ENCODE data around the gene CA6. TPM values are rescaled to one million over a fixed set of nuclear protein-coding genes. Genes with fewer than 3 reads are reported as not detected.
A peak's percentile ranks its signal among the peaks of the same experiment; 100 is the strongest.
"Not testable (repeated sequence)": the region's sequence is repeated elsewhere in the genome, so short reads cannot be mapped to it uniquely, and the experiment has no call there.

The CA6 gene
- total RNA-seq = under 1 TPM in 1 of 2 experiments, not detected in 1; 0.27 TPM

DNA sequence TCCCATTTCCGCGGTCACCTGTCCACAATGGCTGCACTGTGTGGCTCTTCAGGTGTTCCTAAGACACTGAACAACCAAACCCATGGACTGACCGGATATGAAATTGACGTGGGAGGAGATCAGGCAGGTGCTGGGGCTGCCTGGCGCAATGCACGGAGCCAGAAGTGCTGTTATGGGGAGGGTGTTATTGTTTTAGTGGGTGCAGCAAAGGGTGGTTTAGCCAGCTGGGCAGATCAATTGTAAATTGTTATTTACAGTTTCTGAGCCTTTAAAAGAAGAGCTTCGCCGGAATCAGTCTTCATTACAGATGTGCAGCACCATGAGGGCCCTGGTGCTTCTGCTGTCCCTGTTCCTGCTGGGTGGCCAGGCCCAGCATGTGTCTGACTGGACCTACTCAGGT, at the start of gene CA6:
TSS of gene CA6 (plus strand) at position 301 of the 400 bp plus-strand sequence. CDS start at position 320, 19 bp downstream.
- H3K4me1 Mint-ChIP-seq = peaks cover 26% of the 10 kb centered on the region
- H3K36me3 Mint-ChIP-seq (ENCODE audit: low read depth) = peaks cover 2% of the 10 kb centered on the region
- no peak for DNase-seq
- ChIA-PET POLR2A (interaction anchor here (0.6 kb wide), 1 partner anchor 88 kb away, joined by 3 read pairs; no protein-coding TSS in a partner anchor), CTCF (interaction anchor here (0.8 kb wide), 1 partner anchor 177 kb away, joined by 3 read pairs; no protein-coding TSS in a partner anchor)
- H3K9me3 Mint-ChIP-seq (ENCODE audit: low read depth) = no peaks in the 10 kb centered on the region
- no peaks in the 10 kb centered on the region for H3K27me3 Mint-ChIP-seq
- peak within 1 kb of the TSS; percentile 89 for H3K27ac Mint-ChIP-seq
- intact Hi-C loops (cut with DNase I, micrococcal nuclease) = no loop called here
- H3K4me3 Mint-ChIP-seq = no peak within 1 kb of the TSS
- no peak for ATAC-seq

DNA sequence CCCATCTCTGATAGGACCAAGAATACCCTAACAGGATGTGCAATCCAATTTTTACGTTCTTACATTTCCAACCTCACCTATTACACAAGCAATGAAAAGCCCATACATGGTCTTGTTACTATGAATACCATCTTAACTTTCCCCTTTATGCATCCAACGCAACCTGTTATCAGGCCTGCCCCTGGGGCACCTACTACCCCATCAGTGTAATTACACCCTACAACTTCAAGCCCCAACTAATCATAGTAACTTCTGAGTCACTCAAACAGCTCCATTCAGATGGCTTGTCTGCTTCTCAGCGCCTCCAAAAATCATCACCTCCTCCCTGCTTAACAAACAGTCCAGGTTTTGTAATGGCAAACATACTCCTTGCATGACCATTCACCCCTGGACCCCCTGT, 48.9 kb upstream of the CA6 start:
- ChIA-PET CTCF (interaction anchor here (1.3 kb wide), 1 partner anchor 18 kb away, joined by 4 read pairs; no protein-coding TSS in a partner anchor), POLR2A (interaction anchor here (0.6 kb wide), 1 partner anchor 238 kb away, joined by 4 read pairs; no protein-coding TSS in a partner anchor)
- DNase-seq; intact Hi-C loops (cut with DNase I, micrococcal nuclease); H3K27ac Mint-ChIP-seq; H3K9me3 Mint-ChIP-seq (ENCODE audit: low read depth); H3K4me3 Mint-ChIP-seq; ATAC-seq; H3K27me3 Mint-ChIP-seq: not testable (repeated sequence)
- peaks cover 14% of the 10 kb centered on the region for H3K36me3 Mint-ChIP-seq (ENCODE audit: low read depth)
- H3K4me1 Mint-ChIP-seq = peaks cover 37% of the 10 kb centered on the region

DNA sequence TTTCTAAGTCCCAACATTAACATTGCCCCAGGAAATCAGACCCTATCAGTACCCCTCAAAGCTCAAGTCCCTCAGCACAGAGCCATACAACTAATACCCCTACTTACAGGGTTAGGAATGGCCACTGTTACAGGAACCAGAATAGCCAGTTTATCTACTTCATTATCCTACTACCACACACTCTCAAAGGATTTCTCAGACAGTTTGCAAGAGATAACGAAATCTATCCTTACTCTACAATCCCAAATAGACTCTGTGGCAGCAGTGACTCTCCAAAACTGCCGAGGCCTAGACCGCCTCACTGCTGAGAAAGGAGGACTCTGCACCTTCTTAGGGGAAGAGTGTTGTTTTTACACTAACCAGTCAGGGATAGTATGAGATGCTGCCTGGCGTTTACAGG, 48.2 kb upstream of the CA6 start:
- DNase-seq; intact Hi-C loops (cut with DNase I, micrococcal nuclease); H3K4me3 Mint-ChIP-seq; ATAC-seq; H3K9me3 Mint-ChIP-seq (ENCODE audit: low read depth); H3K27me3 Mint-ChIP-seq; H3K27ac Mint-ChIP-seq; CTCF ChIA-PET: not testable (repeated sequence)
- peaks cover 14% of the 10 kb centered on the region for H3K36me3 Mint-ChIP-seq (ENCODE audit: low read depth)
- H3K4me1 Mint-ChIP-seq = peaks cover 41% of the 10 kb centered on the region
- POLR2A ChIA-PET = interaction anchor here (0.6 kb wide), 1 partner anchor 239 kb away, joined by 4 read pairs; no protein-coding TSS in a partner anchor

DNA sequence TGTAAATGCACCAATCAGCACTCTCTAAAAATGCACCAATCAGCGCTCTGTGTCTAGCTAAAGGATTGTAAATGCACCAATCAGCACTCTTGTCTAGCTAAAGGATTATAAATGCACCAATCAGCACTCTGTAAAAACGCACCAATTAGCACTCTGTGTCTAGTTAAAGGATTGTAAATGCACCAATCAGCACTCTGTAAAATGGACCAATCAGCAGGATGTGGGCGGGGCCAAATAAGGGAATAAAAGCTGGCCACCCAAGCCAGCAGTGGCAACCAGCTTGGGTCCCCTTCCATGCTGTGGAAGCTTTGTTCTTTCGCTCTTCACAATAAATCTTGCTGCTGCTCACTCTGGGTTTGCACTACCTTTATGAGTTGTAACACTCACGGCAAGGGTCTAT, 47.2 kb upstream of the CA6 start:
- H3K9me3 Mint-ChIP-seq (ENCODE audit: low read depth); ATAC-seq; H3K4me3 Mint-ChIP-seq; DNase-seq; intact Hi-C loops (cut with DNase I, micrococcal nuclease); H3K27me3 Mint-ChIP-seq: not testable (repeated sequence)
- POLR2A ChIA-PET = interaction anchor here (0.6 to 1.3 kb wide), 4 partner anchors 11 to 41 kb away, joined by 3 to 6 read pairs (median 4); partner anchors contain the start of gene ENO1
- peak overlapping the region; percentile 96 for H3K27ac Mint-ChIP-seq
- H3K36me3 Mint-ChIP-seq (ENCODE audit: low read depth) = peaks cover 14% of the 10 kb centered on the region
- H3K4me1 Mint-ChIP-seq = peaks cover 46% of the 10 kb centered on the region
- CTCF ChIA-PET = interaction anchor here (1.4 to 2.0 kb wide), 3 partner anchors 18 to 32 kb away, joined by 4 to 7 read pairs (median 6); partner anchors contain the start of gene ENO1

DNA sequence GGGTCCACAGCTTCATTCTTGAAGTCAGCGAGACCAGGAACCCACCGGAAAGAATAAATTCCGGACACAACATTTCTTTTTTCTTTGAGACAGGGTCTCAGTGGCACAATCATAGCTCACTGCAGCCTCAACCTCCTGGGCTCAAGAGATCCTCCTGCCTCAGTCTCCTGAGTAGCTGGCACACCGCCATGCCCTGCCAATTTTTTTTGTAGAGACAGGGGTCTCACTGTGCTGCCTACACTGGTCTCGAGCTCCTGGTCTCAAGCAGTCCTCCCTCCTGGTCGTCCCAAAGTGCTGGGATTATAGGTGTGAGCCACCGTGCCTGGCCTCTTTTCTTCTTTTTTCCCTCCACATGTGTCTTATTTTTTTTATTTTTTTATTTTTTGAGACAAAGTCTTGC, 46.6 kb upstream of the CA6 start:
- ChIA-PET CTCF (interaction anchor here (1.4 to 2.0 kb wide), 3 partner anchors 19 to 32 kb away, joined by 4 to 7 read pairs (median 6); partner anchors contain the start of gene ENO1), POLR2A (interaction anchor here (0.6 to 1.3 kb wide), 3 partner anchors 10 to 33 kb away, joined by 3 to 4 read pairs (median 3); partner anchors contain the start of gene ENO1)
- no peak overlapping the region for H3K4me3 Mint-ChIP-seq
- H3K27ac Mint-ChIP-seq = peak overlapping the region; percentile 96
- ATAC-seq = no peak
- peaks cover 14% of the 10 kb centered on the region for H3K36me3 Mint-ChIP-seq (ENCODE audit: low read depth)
- H3K27me3 Mint-ChIP-seq = no peaks in the 10 kb centered on the region
- intact Hi-C loops (cut with DNase I, micrococcal nuclease) = no loop called here
- peaks cover 8% of the 10 kb centered on the region for H3K9me3 Mint-ChIP-seq (ENCODE audit: low read depth)
- DNase-seq = no peak
- peaks cover 50% of the 10 kb centered on the region for H3K4me1 Mint-ChIP-seq

DNA sequence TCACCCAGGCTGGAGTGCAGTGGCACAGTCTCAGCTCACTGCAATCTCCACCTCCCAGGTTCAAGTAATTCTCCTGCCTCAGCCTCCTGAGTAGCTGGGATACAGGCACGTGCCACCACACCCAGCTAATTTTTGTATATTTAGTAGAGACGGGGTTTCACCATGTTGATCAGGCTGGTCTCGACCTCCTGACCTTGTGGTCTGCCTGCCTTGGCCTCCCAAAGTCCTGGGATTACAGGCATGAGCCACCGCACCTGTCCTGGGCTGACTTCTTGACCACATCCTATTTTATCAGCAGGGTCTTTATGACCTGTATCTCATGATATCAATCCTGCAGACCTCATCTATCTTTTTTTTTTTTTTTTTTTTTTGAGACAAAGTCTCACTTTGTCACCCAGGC, 45.0 kb upstream of the CA6 start:
- ChIA-PET CTCF (interaction anchor here (0.8 to 2.4 kb wide), 2 partner anchors 34 to 105 kb away, joined by 4 to 6 read pairs; no protein-coding TSS in a partner anchor), POLR2A (interaction anchor here (1.3 to 1.7 kb wide), 4 partner anchors 21 to 27 kb away, joined by 3 to 10 read pairs (median 6); partner anchors contain the start of gene ENO1)
- DNase-seq; H3K27me3 Mint-ChIP-seq; H3K4me3 Mint-ChIP-seq; H3K9me3 Mint-ChIP-seq (ENCODE audit: low read depth); ATAC-seq: not testable (repeated sequence)
- intact Hi-C loops (cut with DNase I, micrococcal nuclease) = loop anchor here (1.0 to 10.0 kb wide), 8 partner anchors 21 to 524 kb away; partner anchors contain the start of genes ENO1 (in 1 of the 2) and RERE (in 1 of the 2)
- Mint-ChIP-seq H3K4me1 (peaks cover 50% of the 10 kb centered on the region), H3K36me3 (ENCODE audit: low read depth) (peaks cover 14% of the 10 kb centered on the region), H3K27ac (peak overlapping the region; percentile 96)

DNA sequence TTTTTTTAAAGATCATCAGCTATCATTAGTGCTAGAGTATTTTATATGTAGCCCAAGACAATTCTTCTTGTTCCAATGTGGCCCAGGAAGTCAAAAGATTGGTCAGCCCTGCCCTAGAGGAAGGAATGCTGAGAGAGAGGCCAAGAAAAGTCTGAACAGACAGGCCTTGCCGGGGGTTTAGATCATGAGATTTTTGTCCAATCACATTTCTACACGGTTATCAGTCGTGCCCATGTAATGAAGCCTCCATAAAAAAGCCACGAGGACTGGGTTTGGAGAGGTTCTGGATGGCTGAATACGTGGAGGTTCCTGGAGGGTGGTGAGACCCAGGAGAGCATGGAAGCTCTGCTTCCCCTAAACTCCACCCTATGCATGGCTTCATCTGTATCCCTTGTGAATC, 42.9 kb upstream of the CA6 start:
- Mint-ChIP-seq H3K9me3 (ENCODE audit: low read depth) (peaks cover 8% of the 10 kb centered on the region), H3K27ac (peak overlapping the region; percentile 40), H3K4me3 (no peak overlapping the region), H3K27me3 (no peaks in the 10 kb centered on the region), H3K36me3 (ENCODE audit: low read depth) (peaks cover 14% of the 10 kb centered on the region), H3K4me1 (peaks cover 54% of the 10 kb centered on the region)
- intact Hi-C loops (cut with DNase I, micrococcal nuclease) = loop anchor here in 1 of 2 experiments (5.0 to 10.0 kb wide), 2 partner anchors 200 to 522 kb away; no protein-coding TSS in a partner anchor
- CTCF ChIA-PET = interaction anchor here (0.8 to 2.4 kb wide), 3 partner anchors 29 to 102 kb away, joined by 3 to 6 read pairs (median 3); no protein-coding TSS in a partner anchor
- DNase-seq (no peak), ATAC-seq (no peak)
- POLR2A ChIA-PET = no interaction called here

DNA sequence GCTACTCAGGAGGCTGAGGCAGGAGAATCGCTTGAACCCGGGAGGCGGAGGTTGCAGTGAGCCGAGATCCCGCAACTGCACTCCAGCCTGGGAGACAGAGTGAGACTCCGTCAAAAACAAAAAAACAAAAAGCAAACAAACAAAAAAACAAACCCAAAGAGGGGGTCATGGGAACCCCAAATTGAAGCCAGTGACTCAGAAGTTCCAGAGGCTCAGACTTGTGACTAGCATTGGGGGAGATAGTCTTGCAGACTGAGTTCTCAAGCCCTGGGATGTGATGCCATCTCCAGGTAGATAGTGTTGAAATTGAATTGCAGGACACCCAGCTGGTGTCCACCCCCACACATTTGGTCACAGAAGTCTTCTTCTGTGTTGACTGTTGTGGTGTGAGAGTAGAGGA, 42.3 kb upstream of the CA6 start:
- DNase-seq (peak; percentile 63), ATAC-seq (peak; percentile 12)
- ChIA-PET POLR2A (no interaction called here), CTCF (interaction anchor here (0.8 to 1.6 kb wide), 2 partner anchors 30 to 45 kb away, joined by 3 read pairs; no protein-coding TSS in a partner anchor)
- Mint-ChIP-seq H3K27ac (peak overlapping the region; percentile 48), H3K36me3 (ENCODE audit: low read depth) (peaks cover 12% of the 10 kb centered on the region), H3K9me3 (ENCODE audit: low read depth) (peaks cover 5% of the 10 kb centered on the region), H3K27me3 (no peaks in the 10 kb centered on the region), H3K4me1 (peaks cover 52% of the 10 kb centered on the region), H3K4me3 (no peak overlapping the region)
- intact Hi-C loops (cut with DNase I, micrococcal nuclease) = loop anchor here in 1 of 2 experiments (5.0 to 10.0 kb wide), 2 partner anchors 201 to 521 kb away; no protein-coding TSS in a partner anchor

DNA sequence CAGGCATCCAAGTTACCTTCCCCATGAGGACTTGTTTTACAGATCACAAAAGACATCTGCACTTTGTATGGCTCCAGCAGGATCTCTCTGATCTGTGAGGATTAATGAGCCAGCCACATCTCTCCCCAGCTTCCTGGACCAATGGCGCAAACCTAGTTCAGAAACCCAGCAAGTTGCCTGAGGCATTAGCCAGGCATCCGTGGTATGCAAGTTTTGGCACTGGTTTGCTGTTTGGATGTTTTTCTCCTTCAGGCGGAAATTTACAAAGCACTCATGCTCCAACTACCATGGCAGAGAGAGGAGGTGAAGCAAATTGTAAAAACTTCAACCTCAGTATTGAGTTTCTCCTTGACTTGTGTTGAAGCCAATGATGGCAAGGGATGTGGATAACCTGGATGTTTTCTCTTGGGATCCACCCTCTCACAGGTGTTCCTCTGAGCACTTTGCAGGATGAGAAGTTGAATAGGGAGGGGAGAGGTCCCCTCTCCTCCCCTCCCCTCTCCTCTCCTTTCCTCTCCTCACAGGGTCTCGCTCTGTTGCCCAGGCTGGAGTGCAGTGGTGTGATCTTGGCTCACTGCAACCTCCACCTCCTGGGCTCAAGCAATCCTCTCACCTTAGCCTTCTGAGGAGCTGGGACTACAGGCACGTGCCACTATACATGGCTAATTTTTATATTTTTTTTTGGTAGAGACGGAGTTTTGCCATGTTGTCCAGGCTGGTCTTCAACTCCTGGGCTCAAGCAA, 41.6 kb upstream of the CA6 start:
- intact Hi-C loops (cut with DNase I, micrococcal nuclease) = loop anchor here in 1 of 2 experiments (5.0 to 10.0 kb wide), 2 partner anchors 202 to 521 kb away; no protein-coding TSS in a partner anchor
- ChIA-PET CTCF (interaction anchor here (0.8 to 1.6 kb wide), 2 partner anchors 45 to 55 kb away, joined by 3 read pairs; no protein-coding TSS in a partner anchor), POLR2A (no interaction called here)
- H3K27me3 Mint-ChIP-seq = no peaks in the 10 kb centered on the region
- H3K27ac Mint-ChIP-seq = peak overlapping the region; percentile 48
- peaks cover 7% of the 10 kb centered on the region for H3K36me3 Mint-ChIP-seq (ENCODE audit: low read depth)
- no peak overlapping the region for H3K4me3 Mint-ChIP-seq
- peaks cover 46% of the 10 kb centered on the region for H3K4me1 Mint-ChIP-seq
- no peaks in the 10 kb centered on the region for H3K9me3 Mint-ChIP-seq (ENCODE audit: low read depth)
- DNase-seq (no peak), ATAC-seq (no peak)

DNA sequence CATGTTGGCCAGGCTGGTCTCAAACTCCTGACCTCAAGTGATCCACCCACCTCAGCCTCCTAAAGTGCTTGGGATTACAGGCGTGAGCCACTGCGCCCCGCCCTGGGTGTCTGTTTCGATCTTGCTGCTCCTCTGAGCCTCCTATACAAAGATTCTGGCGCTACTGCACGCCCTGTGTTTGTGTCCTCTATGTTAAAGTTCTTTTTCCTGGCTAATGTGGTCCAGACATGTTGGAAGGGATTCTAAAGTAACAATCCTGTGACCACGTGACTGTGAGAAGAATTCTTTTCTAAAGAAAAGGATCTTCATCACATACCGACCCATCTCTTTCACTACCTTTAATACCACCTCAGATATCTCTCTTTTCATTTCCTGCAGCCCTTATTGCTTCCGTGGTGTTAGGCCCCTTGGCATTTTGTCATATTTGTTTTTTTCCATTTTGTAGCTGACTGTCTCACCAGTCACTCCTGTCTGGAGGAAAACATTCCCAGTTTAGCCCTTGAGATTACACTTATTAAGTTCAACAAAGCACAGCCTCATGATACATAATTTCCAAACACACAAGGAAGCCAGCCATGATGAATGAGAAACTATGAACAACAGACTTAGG, 40.0 kb upstream of the CA6 start:
- POLR2A ChIA-PET = interaction anchor here (0.7 kb wide), 1 partner anchor 21 kb away, joined by 7 read pairs; no protein-coding TSS in a partner anchor
- H3K36me3 Mint-ChIP-seq (ENCODE audit: low read depth) = peaks cover 3% of the 10 kb centered on the region
- intact Hi-C loops (cut with DNase I, micrococcal nuclease) = loop anchor here in 1 of 2 experiments (10.0 kb wide), 1 partner anchor 519 kb away; no protein-coding TSS in a partner anchor
- H3K4me3 Mint-ChIP-seq = no peak overlapping the region
- ATAC-seq = no peak
- H3K27me3 Mint-ChIP-seq = no peaks in the 10 kb centered on the region
- DNase-seq = no peak
- peaks cover 30% of the 10 kb centered on the region for H3K4me1 Mint-ChIP-seq
- H3K9me3 Mint-ChIP-seq (ENCODE audit: low read depth) = no peaks in the 10 kb centered on the region
- CTCF ChIA-PET = interaction anchor here (0.7 to 0.8 kb wide), 3 partner anchors 11 to 318 kb away, joined by 3 to 4 read pairs (median 3); no protein-coding TSS in a partner anchor
- peak overlapping the region; percentile 29 for H3K27ac Mint-ChIP-seq
